GM21360 (cell line): ENCODE measurements around the gene AMZ2.
"Not testable (repeated sequence)": the region's sequence is repeated elsewhere in the genome, so short reads cannot be mapped to it uniquely, and the experiment has no call there.

Source experiments
- ATAC-seq: cut with Tn5 transposase; IDR thresholded peaks from one replicate; pipeline ENCODE4 v1.9.1; 2021; ENCODE audit warnings: mild to moderate bottlenecking, moderate library complexity; ENCODE audit not compliant: unreplicated experiment

Gene AMZ2, protein sequence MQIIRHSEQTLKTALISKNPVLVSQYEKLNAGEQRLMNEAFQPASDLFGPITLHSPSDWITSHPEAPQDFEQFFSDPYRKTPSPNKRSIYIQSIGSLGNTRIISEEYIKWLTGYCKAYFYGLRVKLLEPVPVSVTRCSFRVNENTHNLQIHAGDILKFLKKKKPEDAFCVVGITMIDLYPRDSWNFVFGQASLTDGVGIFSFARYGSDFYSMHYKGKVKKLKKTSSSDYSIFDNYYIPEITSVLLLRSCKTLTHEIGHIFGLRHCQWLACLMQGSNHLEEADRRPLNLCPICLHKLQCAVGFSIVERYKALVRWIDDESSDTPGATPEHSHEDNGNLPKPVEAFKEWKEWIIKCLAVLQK

DNA sequence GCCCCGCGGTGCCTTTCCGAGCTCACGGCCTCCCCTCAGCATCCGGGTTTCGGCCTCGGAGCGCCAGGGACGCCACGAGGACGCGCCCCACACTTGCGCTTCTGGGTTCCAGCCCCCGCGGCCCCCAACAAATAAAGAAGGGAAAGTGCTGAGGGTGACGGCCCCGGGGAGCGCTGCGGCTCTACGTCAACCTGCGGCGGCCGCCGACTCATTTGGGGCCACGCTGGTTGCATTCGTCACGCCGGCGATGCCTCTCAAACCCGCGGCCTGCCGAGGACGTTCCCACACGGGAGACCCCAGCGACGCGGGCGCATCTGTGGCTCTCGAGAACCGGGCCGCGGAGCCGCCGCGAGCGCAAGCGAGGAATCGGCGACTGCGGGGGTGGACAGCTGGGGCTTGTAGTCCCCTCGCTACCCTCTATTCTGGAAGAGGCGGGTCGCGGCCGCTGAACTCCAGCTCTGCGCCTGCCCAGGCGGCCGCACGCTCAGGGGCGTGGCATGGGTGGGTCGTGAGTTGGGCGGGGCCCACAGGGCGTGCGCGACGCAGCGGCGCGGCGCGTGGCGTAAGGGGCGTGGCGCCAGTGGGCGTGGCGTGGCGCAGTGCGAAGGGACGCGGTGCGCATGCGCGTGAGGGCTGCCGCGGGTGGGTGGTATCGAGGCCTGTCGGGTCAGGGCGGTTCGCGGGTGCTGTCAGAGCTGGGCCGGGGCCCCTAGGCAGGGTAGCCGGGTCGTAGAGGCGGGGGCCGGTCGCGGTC, at the start of gene AMZ2:
TSS of gene AMZ2 (plus strand) at position 599 of the 754 bp plus-strand sequence. CDS start 2,145 bp downstream, outside the sequence.
- ATAC-seq: peak; percentile 85

DNA sequence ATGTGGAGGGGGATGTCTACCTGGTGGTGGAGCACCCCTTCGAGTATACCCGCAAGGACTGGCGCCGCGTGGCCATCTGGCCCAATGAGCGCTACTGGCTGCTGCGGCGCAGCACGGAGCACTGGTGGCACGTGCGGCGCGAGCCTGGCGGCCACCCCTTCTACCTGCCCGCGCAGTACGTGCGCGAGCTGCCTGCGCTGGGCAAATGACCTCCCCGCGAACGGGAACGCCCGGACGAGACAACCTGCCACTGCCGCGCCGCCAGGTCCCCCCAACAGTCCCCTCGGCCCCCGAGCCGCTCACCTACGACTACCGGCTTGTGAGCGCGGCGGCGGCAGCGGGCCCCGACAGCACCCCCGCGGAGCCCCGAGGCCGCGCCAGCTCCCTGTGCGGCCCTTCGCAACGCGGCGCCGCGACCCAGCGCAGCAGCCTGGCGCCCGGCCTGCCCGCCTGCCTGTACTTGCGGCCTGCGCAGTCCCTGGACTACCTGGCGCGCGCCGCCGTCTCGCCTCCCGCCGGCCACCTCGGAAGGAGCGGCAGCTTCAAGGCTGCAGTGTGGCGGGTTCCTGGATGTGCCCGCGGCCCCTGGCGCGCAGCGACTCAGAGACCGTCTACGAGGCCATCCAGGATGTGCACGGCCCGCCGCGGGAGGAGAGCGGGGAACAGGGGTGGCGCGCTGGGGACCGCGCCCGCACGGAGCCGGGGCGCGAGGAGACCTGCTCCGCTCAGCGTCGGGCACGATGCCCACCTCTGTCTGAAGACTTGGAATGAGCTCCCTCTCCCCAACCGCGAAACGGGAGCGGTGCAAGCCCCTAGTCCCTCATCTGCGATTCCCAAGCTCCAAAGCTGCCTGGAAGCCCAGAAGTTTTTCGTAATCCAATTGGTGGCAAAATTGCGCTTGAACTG, 48.7 kb upstream of the AMZ2 start:
- no peak for ATAC-seq

DNA sequence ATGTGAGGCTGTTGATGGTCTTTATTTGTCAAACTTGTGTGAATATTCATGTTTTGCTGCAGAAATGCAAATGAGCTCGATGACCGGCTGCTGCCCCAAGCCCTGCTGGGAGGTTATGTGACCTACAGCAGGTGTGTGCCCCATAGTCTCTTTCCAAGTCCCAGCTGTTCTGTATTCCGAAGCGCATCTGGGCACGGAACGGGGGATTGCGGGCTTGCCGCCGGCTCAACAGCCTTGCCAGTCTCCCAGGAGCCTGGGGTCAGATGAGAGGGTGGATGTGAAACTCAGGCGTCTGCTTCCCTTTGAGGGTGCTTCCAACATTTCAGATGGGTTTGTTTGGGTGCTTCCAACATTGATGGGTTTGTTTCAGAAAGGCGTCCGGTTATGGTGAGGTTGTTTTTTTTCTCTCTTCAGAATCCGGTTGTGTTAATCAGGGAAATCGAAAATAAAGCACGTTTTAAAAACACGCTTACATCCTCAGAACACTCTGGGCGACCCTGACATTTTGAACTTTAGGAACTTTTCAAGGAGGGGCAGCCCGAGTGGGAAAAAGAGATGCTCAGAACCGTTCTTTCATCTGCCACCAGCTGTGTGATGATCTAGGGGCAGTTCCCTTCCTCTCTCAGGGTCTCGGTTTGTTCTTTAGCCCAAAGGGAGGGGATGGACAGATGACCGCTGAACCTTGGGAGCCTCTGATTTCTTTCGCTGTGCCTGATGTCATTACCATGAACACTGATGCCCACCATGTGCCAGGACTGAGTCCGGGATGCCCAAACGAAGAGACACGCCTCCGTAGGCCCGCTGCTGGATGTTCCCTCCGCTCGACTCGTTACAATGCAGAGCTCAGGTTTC, 47.8 kb upstream of the AMZ2 start:
- ATAC-seq: no peak

DNA sequence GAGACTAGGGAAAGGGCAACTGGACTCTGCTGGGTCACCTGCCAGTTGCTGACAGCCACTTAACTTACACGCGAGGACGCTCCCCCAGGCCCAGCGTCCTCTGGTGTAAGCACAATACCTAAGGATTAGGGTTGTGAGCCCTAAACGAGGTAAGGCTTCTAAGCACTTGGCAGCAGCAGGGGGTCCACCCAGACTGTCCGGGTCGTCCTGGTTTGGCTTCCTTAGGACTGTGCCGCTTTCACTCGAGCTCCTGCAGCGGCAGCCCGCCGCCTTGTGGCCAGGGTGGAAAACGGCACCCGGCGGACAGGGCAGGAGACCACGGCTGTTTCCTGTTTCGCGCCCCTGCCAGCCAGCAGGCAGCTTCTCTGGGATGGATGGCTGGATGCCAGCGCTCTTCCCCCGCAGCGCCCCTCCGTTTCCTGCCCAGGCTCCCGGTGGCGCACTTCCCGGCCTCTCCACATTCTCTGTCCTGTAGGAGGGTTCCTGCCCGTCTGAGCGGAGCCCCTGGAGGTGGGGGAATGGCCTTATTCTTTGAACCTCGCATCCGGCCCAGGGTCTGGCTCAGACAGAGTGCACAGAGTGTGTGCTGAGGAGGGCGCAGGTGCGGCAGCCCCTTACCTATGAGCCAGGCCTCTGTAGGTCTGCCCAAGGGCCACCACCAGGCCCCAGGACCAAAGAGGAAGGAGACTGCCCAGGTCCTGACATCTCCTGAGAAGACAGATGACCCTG, 47.0 kb upstream of the AMZ2 start:
- ATAC-seq: peak; percentile 38

DNA sequence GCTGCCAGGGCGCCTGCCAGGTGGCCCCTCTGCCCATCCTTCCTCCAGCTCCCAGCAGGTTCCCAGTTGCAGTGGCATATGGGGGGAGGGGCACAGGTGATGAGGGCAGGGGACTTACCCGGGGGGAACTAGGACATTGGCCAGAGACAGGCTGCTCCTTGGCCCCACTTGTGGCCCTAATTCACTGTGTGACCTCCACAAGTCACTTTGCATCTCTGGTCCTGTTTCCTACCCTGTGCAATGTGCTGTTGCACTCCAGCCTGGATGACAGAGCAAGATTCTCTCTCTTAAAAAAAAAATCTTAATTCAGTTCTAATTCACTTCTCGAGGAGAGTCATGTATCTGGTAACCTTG, 46.4 kb upstream of the AMZ2 start:
- not testable (repeated sequence) for ATAC-seq

DNA sequence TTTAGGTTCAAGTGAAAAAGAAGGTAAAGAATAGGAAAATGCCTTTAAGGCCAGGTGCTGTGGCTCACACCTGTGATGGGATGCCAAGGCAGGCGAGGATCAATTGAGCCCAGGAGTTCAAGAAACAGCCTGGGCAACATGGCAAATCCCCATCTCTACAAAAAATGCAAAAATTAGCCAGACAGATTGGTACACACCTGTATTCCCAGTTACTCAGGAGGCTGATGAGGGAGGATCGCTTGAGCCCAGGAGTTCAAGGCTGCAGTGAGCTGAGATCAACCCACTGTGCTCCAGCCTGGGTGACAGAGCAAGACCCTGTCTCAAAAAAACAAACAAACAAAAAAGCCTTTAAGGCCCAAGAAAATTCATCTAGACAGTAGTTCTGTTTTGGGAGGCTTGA, 45.5 kb upstream of the AMZ2 start:
- not testable (repeated sequence) for ATAC-seq

DNA sequence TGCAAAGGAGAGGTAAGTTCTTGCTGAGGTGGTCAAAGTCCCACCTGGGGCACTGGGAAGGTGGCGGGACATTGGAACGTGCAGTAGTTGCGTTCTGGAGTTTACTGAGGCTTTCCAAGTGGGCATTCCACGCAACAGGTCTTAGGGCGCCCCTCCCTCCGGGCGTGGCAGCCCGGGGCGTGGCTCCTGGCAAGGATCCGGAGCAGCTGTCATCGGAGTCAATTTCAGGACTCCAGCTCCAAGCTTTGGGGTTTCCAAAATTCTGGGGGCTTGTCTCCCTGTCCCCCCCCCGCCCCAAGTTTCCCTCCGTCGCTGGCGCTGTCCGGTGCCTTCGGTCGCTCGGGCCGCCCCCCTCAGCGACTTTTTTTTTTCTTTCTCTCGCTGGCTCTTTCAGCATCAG, 43.1 kb upstream of the AMZ2 start:
- no peak for ATAC-seq

DNA sequence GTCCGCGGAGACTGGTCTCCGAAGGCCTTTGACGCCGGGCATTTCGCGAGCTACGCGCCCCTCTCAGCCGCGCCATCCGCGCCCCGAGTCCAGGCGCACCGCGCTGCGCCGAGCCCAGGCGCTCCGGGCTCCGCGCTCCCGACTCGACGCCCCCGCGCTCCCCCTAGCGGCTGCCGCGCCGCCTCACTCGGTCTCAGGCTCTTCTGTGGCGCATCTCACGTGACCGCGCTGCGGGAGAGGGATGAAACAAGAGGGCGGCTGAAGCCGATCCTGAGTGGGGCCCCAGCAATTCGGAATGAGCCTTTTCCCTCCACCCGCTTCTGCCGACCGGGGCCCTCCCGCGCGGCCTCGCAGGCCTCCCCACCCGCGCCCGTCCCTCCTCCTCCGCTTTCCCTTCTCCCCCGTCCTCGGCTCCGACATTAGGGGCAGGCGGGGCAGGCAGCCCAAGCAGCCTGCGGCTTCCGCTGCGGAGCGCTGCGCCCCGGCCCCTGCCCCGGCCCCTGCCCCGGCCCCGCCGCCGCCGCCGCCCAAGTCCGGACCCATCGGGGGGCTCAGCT, 42.5 kb upstream of the AMZ2 start:
- ATAC-seq: peak; percentile 77

DNA sequence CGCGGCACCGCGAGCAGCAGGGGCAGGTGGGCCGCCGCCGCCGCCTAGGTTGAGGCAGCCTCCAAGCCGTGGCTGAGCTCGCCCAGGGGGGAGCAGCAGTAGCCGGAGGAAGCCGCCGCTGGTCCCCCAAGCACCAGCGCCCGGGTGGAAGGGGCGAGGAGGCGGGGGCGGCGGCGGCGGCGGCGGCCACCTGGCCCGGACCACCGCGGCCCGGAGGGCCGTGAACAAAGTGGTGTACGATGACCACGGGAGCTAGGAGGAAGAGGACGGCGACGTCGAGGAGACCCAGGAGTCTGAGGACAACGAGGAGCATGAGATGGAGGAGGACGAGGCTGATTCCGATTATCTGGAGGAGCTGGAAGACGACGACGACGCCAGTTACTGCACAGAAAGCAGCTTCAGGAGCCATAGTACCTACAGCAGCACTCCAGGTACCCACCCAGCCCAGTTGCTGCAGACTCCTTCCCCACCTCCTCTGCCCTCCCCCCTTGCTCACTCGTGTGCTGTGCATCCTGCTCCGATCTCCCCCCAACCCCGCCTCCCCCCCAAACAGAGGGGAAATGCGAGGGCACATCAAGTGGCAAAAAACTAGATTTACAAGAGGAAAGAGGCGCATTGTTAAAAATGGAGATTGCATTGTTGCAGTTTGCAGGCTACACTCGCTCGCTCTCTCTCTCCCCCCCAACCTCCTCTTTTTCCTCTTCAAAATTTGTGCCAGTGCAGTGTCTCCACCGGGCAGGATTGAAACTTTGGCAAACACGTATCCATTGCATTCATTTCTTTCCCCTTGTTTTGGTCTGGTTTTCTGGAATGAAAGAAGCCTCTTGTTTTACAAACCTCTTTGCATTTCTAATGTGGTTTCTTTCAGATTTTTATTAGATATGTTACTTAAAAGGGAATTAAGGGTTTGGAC, 41.8 kb upstream of the AMZ2 start:
- peak; percentile 24 for ATAC-seq

DNA sequence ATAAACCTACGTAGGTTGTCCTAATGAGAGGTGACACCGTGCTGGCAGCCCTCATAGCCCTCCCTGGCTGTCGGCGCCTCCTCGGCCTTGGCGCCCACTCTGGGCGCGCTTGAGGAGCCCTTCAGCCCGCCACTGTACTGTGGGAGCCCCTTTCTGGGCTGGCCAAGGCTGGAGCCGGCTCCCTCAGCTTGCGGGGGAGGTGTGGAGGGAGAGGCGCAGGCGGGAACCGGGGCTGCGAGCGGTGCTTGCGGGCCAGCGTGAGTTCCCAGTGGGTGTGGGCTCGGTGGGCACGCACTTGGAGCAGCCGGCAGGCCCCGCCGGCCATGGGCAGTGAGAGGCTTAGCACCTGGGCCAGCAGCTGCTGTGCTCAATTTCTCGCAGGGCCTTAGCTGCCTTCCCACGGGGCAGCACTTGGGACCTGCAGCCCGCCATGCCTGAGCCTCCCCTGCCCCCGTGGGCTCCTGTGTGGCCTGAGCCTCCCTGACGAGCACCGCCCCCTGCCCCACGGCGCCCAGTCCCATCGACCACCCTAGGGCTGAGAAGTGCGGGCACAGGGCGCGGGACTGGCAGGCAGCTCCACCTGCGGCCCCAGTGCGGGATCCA, 40.1 kb upstream of the AMZ2 start:
- ATAC-seq: no peak

DNA sequence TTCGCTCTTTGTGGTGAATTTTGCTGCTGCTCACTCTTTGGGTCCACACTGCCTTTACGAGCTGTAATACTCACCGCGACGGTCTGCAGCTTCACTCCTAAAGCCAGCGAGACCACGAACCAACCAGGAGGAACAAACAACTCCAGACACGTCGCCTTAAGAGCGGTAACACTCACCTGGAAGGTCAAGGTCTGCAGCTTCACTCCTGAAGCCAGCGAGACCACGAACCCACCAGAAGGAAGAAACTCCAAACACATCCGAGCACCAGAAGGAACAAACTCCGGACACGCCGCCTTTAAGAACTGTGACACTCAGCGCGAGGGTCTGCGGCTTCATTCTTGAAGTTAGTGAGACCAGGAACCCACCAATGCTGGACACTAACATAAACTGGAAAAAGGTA, 39.2 kb upstream of the AMZ2 start:
- not testable (repeated sequence) for ATAC-seq

DNA sequence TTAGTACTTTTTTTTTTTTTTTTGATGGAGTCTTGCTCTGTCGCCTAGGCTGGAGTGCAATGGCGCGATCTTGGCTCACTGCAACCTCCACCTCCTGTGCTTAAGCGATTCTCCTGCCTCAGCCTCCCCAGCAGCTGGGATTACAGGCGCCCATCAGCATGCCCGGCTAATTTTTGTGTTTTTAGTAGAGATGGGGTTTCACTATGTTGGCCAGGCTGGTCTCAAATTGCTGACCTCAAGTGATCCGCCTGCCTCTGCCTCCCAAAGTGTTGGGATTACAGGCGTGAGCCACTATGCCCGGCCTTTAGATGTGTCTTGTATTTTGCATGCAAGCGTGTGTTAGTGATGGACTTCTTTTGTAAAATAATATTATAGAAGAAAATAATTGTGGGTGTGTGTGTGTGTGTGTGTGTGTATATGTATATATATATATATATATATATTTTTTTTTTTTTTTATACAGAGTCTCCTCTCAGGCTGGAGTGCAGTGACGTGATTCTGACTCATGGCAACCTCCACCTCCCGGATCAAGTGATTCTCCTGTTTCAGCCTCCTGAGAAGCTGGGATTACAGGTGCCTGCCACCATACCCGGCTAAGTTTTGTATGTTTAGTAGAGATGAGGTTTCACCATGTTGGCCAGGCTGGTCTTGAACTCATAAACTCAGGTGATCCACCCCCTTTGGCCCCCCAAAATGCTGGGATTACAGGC, 38.5 kb upstream of the AMZ2 start:
- ATAC-seq: not testable (repeated sequence)

DNA sequence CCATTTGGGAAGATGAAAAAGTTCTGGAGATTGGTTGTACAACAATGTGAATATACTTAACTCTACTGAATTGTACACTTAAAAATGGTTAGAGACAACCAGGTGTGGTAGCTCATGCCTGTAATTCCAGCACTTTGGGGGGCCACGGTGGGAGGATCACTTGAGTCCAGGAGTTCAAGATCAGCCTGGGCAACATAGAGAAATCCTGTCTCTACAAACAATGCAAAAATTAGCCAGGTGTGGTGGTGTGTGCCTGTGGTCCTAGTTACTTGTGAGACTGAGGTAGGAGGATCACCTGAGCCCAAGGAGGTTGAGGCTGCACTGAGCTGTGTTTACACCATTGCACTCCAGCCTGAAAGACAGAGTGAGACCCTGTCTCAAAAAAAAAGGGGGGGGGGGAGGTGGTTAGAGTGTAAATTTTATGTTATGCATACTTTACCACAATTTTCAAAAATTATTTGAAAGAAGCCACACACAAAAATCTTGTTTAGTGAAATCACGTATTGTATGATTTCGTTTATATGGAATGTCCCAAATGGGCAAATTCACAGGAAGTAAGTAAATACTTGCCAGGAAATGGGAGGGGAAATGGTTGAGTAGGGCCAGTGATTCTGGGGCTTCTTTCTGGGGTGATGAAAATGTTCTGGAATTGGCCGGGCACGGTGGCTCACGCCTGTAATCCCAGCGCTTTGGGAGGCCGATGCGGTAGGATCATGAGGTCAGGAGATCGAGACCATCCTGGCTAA, 37.1 kb upstream of the AMZ2 start:
- ATAC-seq: no peak

DNA sequence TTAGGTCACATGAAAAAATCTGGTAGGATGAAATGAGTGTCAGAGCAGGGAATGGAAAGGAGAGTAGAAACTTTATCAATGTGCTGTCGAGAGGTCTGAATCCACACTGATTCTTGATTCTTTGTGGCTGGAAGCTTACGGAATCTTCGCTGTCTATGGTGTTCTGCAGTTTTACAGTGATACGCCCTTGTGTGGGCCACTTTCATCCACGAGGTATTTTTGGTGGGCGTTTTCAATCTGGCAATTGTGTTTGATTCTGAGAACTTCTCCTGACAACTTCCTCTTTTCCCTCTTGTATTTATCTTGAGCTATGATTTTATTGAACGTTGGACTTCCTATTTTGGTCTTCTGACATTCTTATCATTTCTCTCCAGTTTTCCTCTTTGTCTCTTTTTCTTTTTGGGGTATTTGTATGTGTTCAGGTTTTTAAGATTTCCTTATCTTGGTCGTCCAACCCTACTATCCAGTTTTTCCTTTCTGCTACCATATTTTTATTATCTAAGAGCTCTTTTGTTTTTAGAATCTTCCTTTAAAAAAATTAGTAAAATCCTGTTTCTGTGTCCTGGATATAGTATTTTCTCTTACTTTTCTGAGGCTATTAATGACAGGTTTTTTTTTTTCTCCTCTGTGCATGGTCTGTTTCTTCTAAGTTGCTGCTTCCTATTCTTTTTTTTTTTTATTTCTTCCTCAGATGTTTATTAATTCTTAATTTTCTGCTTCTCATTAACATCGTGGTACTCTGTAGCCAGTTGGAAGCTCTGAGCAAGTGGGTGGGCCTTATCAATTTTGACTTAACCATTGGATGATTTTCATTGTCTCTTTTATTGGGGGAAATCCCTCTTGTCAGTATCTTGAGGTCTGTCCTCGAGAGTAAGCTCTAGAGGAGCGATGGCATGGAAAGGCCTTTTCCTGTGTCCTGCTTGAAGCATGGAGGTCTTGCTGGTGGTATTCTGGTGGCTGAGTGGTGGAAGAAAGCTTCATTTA, 34.1 kb upstream of the AMZ2 start:
- ATAC-seq: not testable (repeated sequence)

DNA sequence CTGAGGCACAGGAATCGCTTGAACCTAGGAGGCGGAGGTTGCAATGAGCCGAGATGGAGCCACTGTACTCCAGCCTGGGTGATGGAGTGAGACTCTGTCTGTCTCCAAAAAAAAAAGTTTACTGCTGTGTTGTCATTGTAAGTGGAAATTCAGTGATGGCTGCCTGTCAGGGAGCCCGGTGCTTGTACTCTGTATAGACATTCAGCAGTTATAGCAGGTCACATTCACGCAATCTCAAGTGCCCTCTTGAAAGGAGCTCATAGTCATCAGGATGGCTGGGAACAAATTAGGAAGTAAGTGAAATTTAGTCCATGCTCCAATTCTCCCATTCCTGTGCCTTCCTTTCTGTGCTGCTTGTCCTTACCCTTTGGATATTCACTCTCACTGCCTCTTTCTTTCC, 32.4 kb upstream of the AMZ2 start:
- not testable (repeated sequence) for ATAC-seq
